HL-60 (cell line): Measurements from ENCODE around the gene PDZK1.
"Not testable (repeated sequence)": the region's sequence is repeated elsewhere in the genome, so short reads cannot be mapped to it uniquely, and the experiment has no call there.

Experiments
- SPI1 ChIP-seq: IDR thresholded peaks from 2 replicates; pipeline ENCODE4 v1.6.1; 2012; ENCODE audit warnings: low read depth, mild to moderate bottlenecking, borderline replicate concordance
- TF ChIP-seq, protein P1 (sequence below): IDR thresholded peaks from one replicate; pipeline ENCODE4 v1.5.1; 2011; ENCODE audit warnings: low read length, control low read depth, inconsistent platforms; ENCODE audit not compliant: insufficient read depth

DNA sequence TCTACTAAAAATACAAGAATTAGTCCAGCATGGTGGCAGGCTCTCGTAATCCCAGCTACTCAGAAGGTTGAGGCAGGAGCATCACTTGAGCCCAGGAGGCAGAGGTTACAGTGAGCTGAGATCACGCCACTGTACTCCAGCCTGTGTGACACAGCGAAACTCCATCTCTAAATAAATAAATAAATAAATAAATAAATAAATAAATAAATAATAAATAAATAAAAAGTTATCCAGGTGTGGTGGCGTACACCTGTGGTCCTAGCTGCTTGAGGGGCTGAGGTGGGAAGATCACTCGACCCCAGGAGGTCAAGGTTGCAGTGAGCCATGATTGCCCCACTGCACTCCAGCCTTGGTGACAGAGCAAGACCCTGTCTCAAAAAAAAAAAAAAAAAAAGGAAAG lies 11.3 kb upstream of the PDZK1 start:
- TF ChIP-seq, protein P1, sequence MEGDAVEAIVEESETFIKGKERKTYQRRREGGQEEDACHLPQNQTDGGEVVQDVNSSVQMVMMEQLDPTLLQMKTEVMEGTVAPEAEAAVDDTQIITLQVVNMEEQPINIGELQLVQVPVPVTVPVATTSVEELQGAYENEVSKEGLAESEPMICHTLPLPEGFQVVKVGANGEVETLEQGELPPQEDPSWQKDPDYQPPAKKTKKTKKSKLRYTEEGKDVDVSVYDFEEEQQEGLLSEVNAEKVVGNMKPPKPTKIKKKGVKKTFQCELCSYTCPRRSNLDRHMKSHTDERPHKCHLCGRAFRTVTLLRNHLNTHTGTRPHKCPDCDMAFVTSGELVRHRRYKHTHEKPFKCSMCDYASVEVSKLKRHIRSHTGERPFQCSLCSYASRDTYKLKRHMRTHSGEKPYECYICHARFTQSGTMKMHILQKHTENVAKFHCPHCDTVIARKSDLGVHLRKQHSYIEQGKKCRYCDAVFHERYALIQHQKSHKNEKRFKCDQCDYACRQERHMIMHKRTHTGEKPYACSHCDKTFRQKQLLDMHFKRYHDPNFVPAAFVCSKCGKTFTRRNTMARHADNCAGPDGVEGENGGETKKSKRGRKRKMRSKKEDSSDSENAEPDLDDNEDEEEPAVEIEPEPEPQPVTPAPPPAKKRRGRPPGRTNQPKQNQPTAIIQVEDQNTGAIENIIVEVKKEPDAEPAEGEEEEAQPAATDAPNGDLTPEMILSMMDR = not testable (repeated sequence)
- not testable (repeated sequence) for TF ChIP-seq SPI1
